Measurements from ENCODE around the gene ZBTB16.

The ZBTB16 gene

DNA sequence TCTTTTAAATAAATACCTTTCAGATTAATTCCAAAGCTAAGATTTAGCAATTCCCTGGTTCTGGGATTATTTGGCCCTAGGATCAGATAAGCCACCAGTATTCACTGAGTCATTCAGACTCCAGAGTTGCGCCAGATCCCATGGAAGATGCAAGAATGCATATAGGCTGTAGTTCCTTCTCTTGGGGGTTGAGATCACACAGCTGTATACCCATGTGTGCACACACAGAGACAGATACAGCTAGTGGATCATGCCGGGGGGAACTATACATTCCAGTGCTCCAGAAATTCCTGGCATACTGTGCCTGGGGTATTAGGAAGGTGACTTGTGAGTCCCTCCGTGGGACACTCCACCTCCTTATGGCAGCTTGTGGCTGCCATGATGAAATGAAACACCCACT, 75.4 kb downstream of the ZBTB16 start:
- H2AFZ ChIP-seq (ENCODE audit: low read length): no peak overlapping the region
- 0 out of 2 replicates have a peak, but pooled peaks cover 11% of the 10 kb centered on the region for H3K4me1 ChIP-seq (ENCODE audit: low read length)
- H3K79me2 ChIP-seq (ENCODE audit: low read length): no peaks in the 10 kb centered on the region
- no peaks in the 10 kb centered on the region for H3K9me3 ChIP-seq (replicated peaks; ENCODE audit: insufficient read depth, low read length)
- TF ChIP-seq EZH2 (optimal IDR thresholded peaks at IDR 0.05; ENCODE audit: low read depth, low read length) (no peak), EZH2phosphoT487 (IDR thresholded peaks at IDR 0.05; ENCODE audit: low read length) (no peak), CTCF (IDR thresholded peaks at IDR 0.05; ENCODE audit: low read length) (no peak)
- no peaks in the 10 kb centered on the region for H3F3A ChIP-seq (ENCODE audit: insufficient read depth, low read length)
- no peaks in the 10 kb centered on the region for H3K36me3 ChIP-seq (replicated peaks; ENCODE audit: insufficient read depth, low read length)
- no peak overlapping the region for H3K4me2 ChIP-seq (ENCODE audit: low read depth, low read length)
- H3K9me2 ChIP-seq (replicated peaks; ENCODE audit: insufficient read depth, low read length): no peaks in the 10 kb centered on the region
- no peak overlapping the region for H3K27ac ChIP-seq (ENCODE audit: low read length)
- H3K9ac ChIP-seq (ENCODE audit: low read length): no peak overlapping the region
- no peaks in the 10 kb centered on the region for H4K20me1 ChIP-seq (ENCODE audit: insufficient read depth, low read length)
- no peak for DNase-seq
- no peaks in the 10 kb centered on the region for H3K27me3 ChIP-seq (replicated peaks; ENCODE audit: insufficient read depth, low read length)
- H3K4me3 ChIP-seq (ENCODE audit: low read length): no peak overlapping the region

GRCh38 chr11:114135737-114136151, 76.2 kb downstream of the ZBTB16 start:
- no peaks in the 10 kb centered on the region for H3K9me2 ChIP-seq (replicated peaks; ENCODE audit: insufficient read depth, low read length)
- H3K27me3 ChIP-seq (replicated peaks; ENCODE audit: insufficient read depth, low read length): no peaks in the 10 kb centered on the region
- no peak overlapping the region for H3K4me3 ChIP-seq (ENCODE audit: low read length)
- no peaks in the 10 kb centered on the region for H3K9me3 ChIP-seq (replicated peaks; ENCODE audit: insufficient read depth, low read length)
- H3K27ac ChIP-seq (ENCODE audit: low read length): no peak overlapping the region
- TF ChIP-seq EZH2 (optimal IDR thresholded peaks at IDR 0.05; ENCODE audit: low read depth, low read length): no peak
- no peak for TF ChIP-seq CTCF (IDR thresholded peaks at IDR 0.05; ENCODE audit: low read length)
- TF ChIP-seq EZH2phosphoT487 (IDR thresholded peaks at IDR 0.05; ENCODE audit: low read length): no peak
- no peak overlapping the region for H3K9ac ChIP-seq (ENCODE audit: low read length)
- no peaks in the 10 kb centered on the region for H3K36me3 ChIP-seq (replicated peaks; ENCODE audit: insufficient read depth, low read length)
- H3K4me1 ChIP-seq (ENCODE audit: low read length): 0 out of 2 replicates have a peak, but pooled peaks cover 11% of the 10 kb centered on the region
- no peaks in the 10 kb centered on the region for H3K79me2 ChIP-seq (ENCODE audit: low read length)
- no peak overlapping the region for H2AFZ ChIP-seq (ENCODE audit: low read length)
- no peak for DNase-seq
- H3F3A ChIP-seq (ENCODE audit: insufficient read depth, low read length): no peaks in the 10 kb centered on the region
- H3K4me2 ChIP-seq (ENCODE audit: low read depth, low read length): no peak overlapping the region
- H4K20me1 ChIP-seq (ENCODE audit: insufficient read depth, low read length): no peaks in the 10 kb centered on the region

GRCh38 chr11:114136686-114137640, 77.5 kb downstream of the ZBTB16 start:
- Histone ChIP-seq H3K4me2 (ENCODE audit: low read depth, low read length) (peak overlapping the region; percentile 60), H2AFZ (ENCODE audit: low read length) (peak overlapping the region; percentile 37)

More at GRCh38 chr11:114136686-114137640, 77.5 kb downstream of the ZBTB16 start:
- Histone ChIP-seq H3K9ac (ENCODE audit: low read length) (no peak overlapping the region), H3K4me3 (ENCODE audit: low read length) (no peak overlapping the region; the same call in 1 of the 2 replicates), H3K27me3 (replicated peaks; ENCODE audit: insufficient read depth, low read length) (no peaks in the 10 kb centered on the region), H3F3A (ENCODE audit: insufficient read depth, low read length) (no peaks in the 10 kb centered on the region), H3K9me3 (replicated peaks; ENCODE audit: insufficient read depth, low read length) (no peaks in the 10 kb centered on the region), H4K20me1 (ENCODE audit: insufficient read depth, low read length) (no peaks in the 10 kb centered on the region), H3K79me2 (ENCODE audit: low read length) (no peaks in the 10 kb centered on the region), H3K9me2 (replicated peaks; ENCODE audit: insufficient read depth, low read length) (no peaks in the 10 kb centered on the region), H3K4me1 (ENCODE audit: low read length) (0 out of 2 replicates have a peak, but pooled peaks cover 1% of the 10 kb centered on the region), H3K27ac (ENCODE audit: low read length) (no peak overlapping the region), H3K36me3 (replicated peaks; ENCODE audit: insufficient read depth, low read length) (no peaks in the 10 kb centered on the region)
- DNase-seq: no peak
- TF ChIP-seq EZH2 (optimal IDR thresholded peaks at IDR 0.05; ENCODE audit: low read depth, low read length) (no peak), EZH2phosphoT487 (IDR thresholded peaks at IDR 0.05; ENCODE audit: low read length) (no peak), CTCF (IDR thresholded peaks at IDR 0.05; ENCODE audit: low read length) (no peak)

Measured in MM.1S (cell line).